GM19324 (cell line): ENCODE measurements around the gene CLIC3.

Experiments used
- ATAC-seq: cut with Tn5 transposase; IDR thresholded peaks from one replicate; pipeline ENCODE4 v1.9.1; 2021; ENCODE audit warnings: mild to moderate bottlenecking, moderate library complexity; ENCODE audit not compliant: unreplicated experiment, low FRiP score

Gene CLIC3

GRCh38 chr9:137031904-137032640, 35.7 kb upstream of the CLIC3 start, which contains the start of gene FUT7:
FUT7 (minus strand) TSS chr9:137032088; CDS start chr9:137031991, 97 bp downstream.
- no peak for ATAC-seq

GRCh38 chr9:137030538-137031527, 34.5 kb upstream of the CLIC3 start:
- no peak for ATAC-seq

GRCh38 chr9:137030006-137030405, 33.6 kb upstream of the CLIC3 start:
- no peak for ATAC-seq

- ATAC-seq = no peak
These were observed 32.9 kb upstream of the CLIC3 start for GRCh38 chr9:137029058-137029936.

GRCh38 chr9:137028263-137029057, 32.1 kb upstream of the CLIC3 start:
- peak; percentile 47 for ATAC-seq

- ATAC-seq = peak; percentile 2
These were observed 31.2 kb upstream of the CLIC3 start, which contains the start of gene ABCA2 for GRCh38 chr9:137027369-137028262. ABCA2 (minus strand) TSS chr9:137028237; CDS start chr9:137028140, 97 bp downstream.

- no peak for ATAC-seq
These were observed 30.5 kb upstream of the CLIC3 start for GRCh38 chr9:137026828-137027227.

GRCh38 chr9:137026384-137026783, 30.0 kb upstream of the CLIC3 start:
- ATAC-seq = no peak

- no peak for ATAC-seq
These were observed 29.2 kb upstream of the CLIC3 start for GRCh38 chr9:137025517-137025966.

GRCh38 chr9:137023583-137023991, 27.2 kb upstream of the CLIC3 start:
- ATAC-seq = no peak

- ATAC-seq = no peak
These were observed 26.8 kb upstream of the CLIC3 start for GRCh38 chr9:137023157-137023556.

- ATAC-seq = no peak
These were observed 26.3 kb upstream of the CLIC3 start for GRCh38 chr9:137022662-137023008.

- no peak for ATAC-seq
These were observed 25.8 kb upstream of the CLIC3 start for GRCh38 chr9:137021979-137022661.

- no peak for ATAC-seq
These were observed 25.2 kb upstream of the CLIC3 start for GRCh38 chr9:137021568-137021978.

- ATAC-seq = no peak
These were observed 24.6 kb upstream of the CLIC3 start for GRCh38 chr9:137020771-137021567.

- no peak for ATAC-seq
These were observed 23.7 kb upstream of the CLIC3 start for GRCh38 chr9:137019891-137020683.
